ENCODE results near the gene SLCO1B1.

Gene SLCO1B1

GRCh38 chr12:21223930-21224329 is 92.9 kb downstream of the SLCO1B1 start:
- DNase-seq = no peak

DNA sequence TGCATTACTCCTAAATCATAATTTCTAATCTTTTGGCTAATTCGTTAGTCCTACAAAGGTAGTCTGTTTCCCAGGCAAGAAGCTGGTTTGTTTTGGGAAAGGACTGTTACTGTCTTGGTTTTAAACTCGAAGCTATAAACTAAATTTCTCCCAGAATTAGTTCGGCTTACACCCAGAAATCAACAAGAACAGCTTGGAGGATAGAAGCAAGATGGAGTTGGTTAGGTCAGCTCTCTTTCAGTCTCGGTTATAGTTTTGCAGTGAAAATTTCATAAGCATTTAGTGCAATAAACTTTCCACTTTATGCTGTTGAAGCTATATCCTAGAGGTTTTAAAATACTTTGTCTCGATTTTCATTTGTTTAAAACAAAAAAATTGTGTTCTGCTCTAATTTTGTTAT is 103.4 kb downstream of the SLCO1B1 start:
- no peak for DNase-seq

- DNase-seq = no peak
Observed at GRCh38 chr12:21239866-21240265, 108.9 kb downstream of the SLCO1B1 start.

GRCh38 chr12:21248679-21249078 is 117.7 kb downstream of the SLCO1B1 start:
- no peak for DNase-seq

- DNase-seq = no peak
Observed at GRCh38 chr12:21252070-21252469, 121.1 kb downstream of the SLCO1B1 start.

DNA sequence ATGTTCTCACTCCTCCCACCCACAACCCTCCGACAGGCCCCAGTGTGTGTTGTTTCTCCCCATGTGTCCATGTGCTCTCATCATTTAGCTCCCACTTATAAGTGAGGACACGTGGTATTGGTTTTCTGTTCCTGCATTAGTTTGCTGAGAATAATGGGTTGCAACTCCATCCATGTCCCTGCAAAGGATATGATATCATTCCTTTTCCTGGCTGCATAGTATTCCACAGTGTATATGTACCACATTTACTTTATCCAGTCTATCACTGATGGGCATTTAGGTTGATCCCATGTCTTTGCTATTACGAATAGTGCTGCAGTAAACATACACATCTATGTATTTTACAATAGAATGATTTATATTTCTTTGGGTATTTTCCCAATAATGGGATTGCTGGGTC is 126.2 kb downstream of the SLCO1B1 start:
- no peak for DNase-seq

- no peak for DNase-seq
Observed at GRCh38 chr12:21264232-21264631, 133.2 kb downstream of the SLCO1B1 start.

DNA sequence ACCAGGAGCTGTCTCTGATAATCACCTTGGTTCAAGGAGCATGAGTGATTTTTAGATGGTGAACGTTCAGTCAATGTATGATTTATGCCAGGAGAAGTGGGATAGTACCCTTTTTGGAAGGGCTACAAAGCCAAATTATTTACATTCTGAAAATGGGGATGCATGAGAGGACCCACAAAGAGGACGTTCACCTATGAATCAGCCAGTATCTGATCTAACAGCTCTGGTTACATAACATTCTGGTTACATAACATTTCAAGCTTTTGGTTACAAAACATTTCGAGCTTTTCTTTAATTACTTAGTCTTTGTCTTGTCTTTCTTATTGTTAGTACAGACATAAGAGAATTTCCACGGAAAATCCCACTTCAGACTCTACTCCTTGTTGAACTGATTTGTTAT is 134.9 kb downstream of the SLCO1B1 start:
- no peak for DNase-seq

GRCh38 chr12:21276826-21277225 is 145.8 kb downstream of the SLCO1B1 start:
- no peak for DNase-seq
